ENCODE data around the gene ANGPTL7. TPM values are rescaled to one million over a fixed set of nuclear protein-coding genes. Genes with fewer than 3 reads are reported as not detected.
"Not testable (repeated sequence)": the region's sequence is repeated elsewhere in the genome, so short reads cannot be mapped to it uniquely, and the experiment has no call there.

ANGPTL7 gene
- total and polyA plus RNA-seq, 2 donors = 2.7 to 10.3 TPM

GRCh38 chr1:11178021-11179015 lies 10.8 kb upstream of the ANGPTL7 start:
- Histone ChIP-seq H3K36me3 (ENCODE audit: insufficient read depth) (no peaks in the 10 kb centered on the region), H3K4me1 (ENCODE audit: insufficient read depth) (peaks cover 2% of the 10 kb centered on the region), H3K27ac (ENCODE audit: low read depth) (no peak overlapping the region), H3K4me3 (ENCODE audit: low read depth, low read length) (no peak overlapping the region)
- no peak for DNase-seq (ENCODE audit: extremely low spot score)
- WGBS = 47% methylated on average over 7 of the region's 7 CpGs

- DNase-seq (ENCODE audit: extremely low spot score) = no peak
- Histone ChIP-seq H3K4me1 (ENCODE audit: insufficient read depth) (peaks cover 2% of the 10 kb centered on the region), H3K4me3 (ENCODE audit: low read depth, low read length) (no peak overlapping the region), H3K36me3 (ENCODE audit: insufficient read depth) (no peaks in the 10 kb centered on the region), H3K27ac (ENCODE audit: low read depth) (no peak overlapping the region)
Observed at GRCh38 chr1:11179125-11179524, 10.0 kb upstream of the ANGPTL7 start.

GRCh38 chr1:11179749-11180148 lies 9.4 kb upstream of the ANGPTL7 start:
- not testable (repeated sequence) for H3K4me1 ChIP-seq (ENCODE audit: insufficient read depth); H3K36me3 ChIP-seq (ENCODE audit: insufficient read depth); DNase-seq (ENCODE audit: extremely low spot score); H3K4me3 ChIP-seq (ENCODE audit: low read depth, low read length); H3K27ac ChIP-seq (ENCODE audit: low read depth)
- WGBS = 61% methylated on average over 3 of the region's 3 CpGs

- peaks cover 2% of the 10 kb centered on the region for H3K4me1 ChIP-seq (ENCODE audit: insufficient read depth)
- DNase-seq (ENCODE audit: extremely low spot score) = no peak
- no peaks in the 10 kb centered on the region for H3K36me3 ChIP-seq (ENCODE audit: insufficient read depth)
- no peak overlapping the region for H3K27ac ChIP-seq (ENCODE audit: low read depth)
- H3K4me3 ChIP-seq (ENCODE audit: low read depth, low read length) = no peak overlapping the region
Observed at GRCh38 chr1:11180342-11180744, 8.8 kb upstream of the ANGPTL7 start.

GRCh38 chr1:11182884-11183283 lies 6.3 kb upstream of the ANGPTL7 start:
- 98% methylated on average over 3 of the region's 3 CpGs for WGBS
- Histone ChIP-seq H3K4me1 (ENCODE audit: insufficient read depth) (peaks cover 2% of the 10 kb centered on the region), H3K27ac (ENCODE audit: low read depth) (no peak overlapping the region), H3K4me3 (ENCODE audit: low read depth, low read length) (no peak overlapping the region), H3K36me3 (ENCODE audit: insufficient read depth) (no peaks in the 10 kb centered on the region)
- no peak for DNase-seq (ENCODE audit: extremely low spot score)

- no peak for DNase-seq (ENCODE audit: extremely low spot score)
- Histone ChIP-seq H3K4me3 (ENCODE audit: low read depth, low read length) (no peak overlapping the region), H3K36me3 (ENCODE audit: insufficient read depth) (no peaks in the 10 kb centered on the region), H3K27ac (ENCODE audit: low read depth) (no peak overlapping the region), H3K4me1 (ENCODE audit: insufficient read depth) (no peaks in the 10 kb centered on the region)
- WGBS = 92% methylated on average over 1 of the region's 1 CpG
Observed at GRCh38 chr1:11184973-11185372, 4.2 kb upstream of the ANGPTL7 start.

- DNase-seq (ENCODE audit: extremely low spot score) = no peak
- Histone ChIP-seq H3K4me1 (ENCODE audit: insufficient read depth) (no peaks in the 10 kb centered on the region), H3K27ac (ENCODE audit: low read depth) (no peak overlapping the region), H3K4me3 (ENCODE audit: low read depth, low read length) (no peak overlapping the region), H3K36me3 (ENCODE audit: insufficient read depth) (no peaks in the 10 kb centered on the region)
- 93% methylated on average over 3 of the region's 3 CpGs for WGBS
Observed at GRCh38 chr1:11187000-11187399, 2.2 kb upstream of the ANGPTL7 start.

- H3K36me3 ChIP-seq (ENCODE audit: insufficient read depth) = no peaks in the 10 kb centered on the region
- H3K27ac ChIP-seq (ENCODE audit: low read depth) = no peak overlapping the region
- WGBS = 72% methylated on average over 2 of the region's 2 CpGs
- H3K4me1 ChIP-seq (ENCODE audit: insufficient read depth) = no peaks in the 10 kb centered on the region
- no peak for DNase-seq (ENCODE audit: extremely low spot score)
- H3K4me3 ChIP-seq (ENCODE audit: low read depth, low read length) = no peak overlapping the region
Observed at GRCh38 chr1:11187494-11187893, 1.7 kb upstream of the ANGPTL7 start.

GRCh38 chr1:11187931-11188330 lies 1.2 kb upstream of the ANGPTL7 start:
- 64% methylated on average over 2 of the region's 2 CpGs for WGBS
- DNase-seq (ENCODE audit: extremely low spot score) = no peak
- H3K4me3 ChIP-seq (ENCODE audit: low read depth, low read length) = no peak overlapping the region
- H3K27ac ChIP-seq (ENCODE audit: low read depth) = no peak overlapping the region
- H3K4me1 ChIP-seq (ENCODE audit: insufficient read depth) = no peaks in the 10 kb centered on the region
- H3K36me3 ChIP-seq (ENCODE audit: insufficient read depth) = no peaks in the 10 kb centered on the region

GRCh38 chr1:11188381-11188780 lies 774 bp upstream of the ANGPTL7 start:
- H3K4me1 ChIP-seq (ENCODE audit: insufficient read depth) = no peaks in the 10 kb centered on the region
- H3K4me3 ChIP-seq (ENCODE audit: low read depth, low read length) = no peak overlapping the region
- H3K36me3 ChIP-seq (ENCODE audit: insufficient read depth) = peaks cover under 1% of the 10 kb centered on the region
- H3K27ac ChIP-seq (ENCODE audit: low read depth) = no peak overlapping the region
- WGBS = 61% methylated on average over 1 of the region's 1 CpG
- no peak for DNase-seq (ENCODE audit: extremely low spot score)

- no peak for DNase-seq (ENCODE audit: extremely low spot score)
Observed at GRCh38 chr1:11193376-11193775, 4.2 kb downstream of the ANGPTL7 start.

GRCh38 chr1:11194407-11195176 lies 5.4 kb downstream of the ANGPTL7 start:
- 91% methylated on average over 14 of the region's 14 CpGs for WGBS
- no peak overlapping the region for H3K4me3 ChIP-seq (ENCODE audit: low read depth, low read length)
- H3K36me3 ChIP-seq (ENCODE audit: insufficient read depth) = peaks cover 10% of the 10 kb centered on the region
- H3K4me1 ChIP-seq (ENCODE audit: insufficient read depth) = no peaks in the 10 kb centered on the region
- DNase-seq (ENCODE audit: extremely low spot score) = no peak
- H3K27ac ChIP-seq (ENCODE audit: low read depth) = no peak overlapping the region

More at GRCh38 chr1:11193376-11193775, 4.2 kb downstream of the ANGPTL7 start:
- Histone ChIP-seq H3K4me1 (ENCODE audit: insufficient read depth) (no peaks in the 10 kb centered on the region), H3K36me3 (ENCODE audit: insufficient read depth) (peaks cover 8% of the 10 kb centered on the region), H3K27ac (ENCODE audit: low read depth) (no peak overlapping the region), H3K4me3 (ENCODE audit: low read depth, low read length) (no peak overlapping the region)
- WGBS = 93% methylated on average over 11 of the region's 11 CpGs

- Histone ChIP-seq H3K4me3 (ENCODE audit: low read depth, low read length) (no peak overlapping the region), H3K4me1 (ENCODE audit: insufficient read depth) (no peaks in the 10 kb centered on the region), H3K36me3 (ENCODE audit: insufficient read depth) (peaks cover 12% of the 10 kb centered on the region), H3K27ac (ENCODE audit: low read depth) (no peak overlapping the region)
- no peak for DNase-seq (ENCODE audit: extremely low spot score)
- 92% methylated on average over 2 of the region's 2 CpGs for WGBS
Observed at GRCh38 chr1:11196945-11197344, 7.8 kb downstream of the ANGPTL7 start.

GRCh38 chr1:11197359-11197758 lies 8.2 kb downstream of the ANGPTL7 start:
- DNase-seq (ENCODE audit: extremely low spot score) = no peak
- Histone ChIP-seq H3K36me3 (ENCODE audit: insufficient read depth) (peaks cover 12% of the 10 kb centered on the region), H3K4me3 (ENCODE audit: low read depth, low read length) (no peak overlapping the region), H3K4me1 (ENCODE audit: insufficient read depth) (no peaks in the 10 kb centered on the region), H3K27ac (ENCODE audit: low read depth) (no peak overlapping the region)
- WGBS = 92% methylated on average over 4 of the region's 4 CpGs
